Measurements from ENCODE around the gene STOML3. TPM values are rescaled to one million over a fixed set of nuclear protein-coding genes. Genes with fewer than 3 reads are reported as not detected.

STOML3 gene
- total and polyA plus RNA-seq, 2 of the 4 experiments (the other 2 are of a cell fraction): not detected

DNA sequence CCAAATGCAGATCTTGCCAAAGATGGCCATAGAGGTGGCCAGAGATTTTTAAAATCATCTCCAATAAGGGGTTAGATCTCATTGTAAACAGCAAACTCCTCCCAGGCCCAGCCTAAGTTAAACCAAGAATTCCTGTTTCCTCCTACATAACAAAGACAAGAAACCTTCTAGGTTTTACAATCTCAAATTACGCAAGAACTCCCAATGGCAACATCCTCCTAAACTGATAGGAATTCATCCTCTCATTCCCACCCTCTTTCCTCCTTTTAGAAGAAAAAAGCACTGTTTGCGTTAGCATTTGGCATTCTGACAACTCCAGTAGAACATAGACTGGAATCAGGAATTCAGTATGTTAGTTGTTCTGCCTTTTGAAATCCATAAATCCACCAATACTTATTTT, 32.7 kb upstream of the STOML3 start:
- Histone ChIP-seq H2BK5ac (ENCODE audit: low read depth, low read length, poor library complexity, severe bottlenecking) (peak overlapping the region; percentile 62), H3K27ac (ENCODE audit: insufficient read depth, low read length) (no peak overlapping the region), H4K20me1 (ENCODE audit: insufficient read depth, low read length) (no peaks in the 10 kb centered on the region), H3K36me3 (ENCODE audit: control insufficient read depth, insufficient read depth, low read length) (peaks cover 12% of the 10 kb centered on the region), H3K4me2 (ENCODE audit: low read depth, low read length) (peak overlapping the region; percentile 50; the same call in 1 of the 2 replicates), H3K14ac (replicated peaks; ENCODE audit: low read depth, low read length) (no peak overlapping the region), H3K9me1 (ENCODE audit: insufficient read depth, low read length) (no peaks in the 10 kb centered on the region; the same call in 1 of the 2 replicates), H4K8ac (ENCODE audit: low read depth in 2 of 2, low read length in 2 of 2) (no peak overlapping the region), H4K91ac (ENCODE audit: insufficient read depth, low read depth, low read length) (no peak overlapping the region), H3K9ac (ENCODE audit: low read depth, low read length) (no peak overlapping the region), H2BK120ac (ENCODE audit: low read depth, low read length) (no peak overlapping the region), H2BK20ac (ENCODE audit: low read depth, low read length) (no peak overlapping the region), H2AK5ac (ENCODE audit: low read depth, low read length) (no peak overlapping the region), H2AK9ac (replicated peaks; ENCODE audit: low read depth, low read length, poor library complexity) (no peak overlapping the region), H3K56ac (ENCODE audit: extremely low read depth, insufficient read depth, low read length) (no peak overlapping the region), H3K9me3 (ENCODE audit: control insufficient read depth, insufficient read depth, low read length) (no peaks in the 10 kb centered on the region), H4K5ac (ENCODE audit: low read depth, low read length) (no peak overlapping the region), H3K4me1 (ENCODE audit: control insufficient read depth, insufficient read depth, low read length) (peaks cover 4% of the 10 kb centered on the region), H2AFZ (replicated peaks; ENCODE audit: low read length, poor library complexity) (no peak overlapping the region), H3K23ac (ENCODE audit: low read depth, low read length) (no peak overlapping the region), H3K18ac (ENCODE audit: low read depth, low read length) (no peak overlapping the region), H3K4ac (ENCODE audit: low read depth, low read length) (no peak overlapping the region), H3K4me3 (ENCODE audit: insufficient read depth, low read depth, low read length) (no peak overlapping the region), H2BK15ac (ENCODE audit: low read depth, low read length) (no peak overlapping the region), H3K27me3 (ENCODE audit: control insufficient read depth, insufficient read depth, low read length) (no peaks in the 10 kb centered on the region), H3K79me1 (ENCODE audit: low read depth in 1 of 2, low read length in 2 of 2) (peaks cover 0 to 5% of the 10 kb centered on the region in 2 experiments; a peak in 3 of 4 replicates)
- POLR2A ChIA-PET (ENCODE audit: unreplicated experiment): no interaction called here
- DNase-seq (peak; percentile 69), ATAC-seq (ENCODE audit: low read depth) (peak; percentile 66)
- in situ Hi-C loops (cut with MboI; ENCODE audit: low sequenced_read_pairs): no loop called here
- dilution Hi-C loops (cut with HindIII; ENCODE audit: low sequenced_read_pairs, unreplicated experiment): no loop called here
- BruUV-seq (replicated peaks): no TSS peak
- WGBS, 2 experiments (ENCODE audit: extremely low coverage in 2 of 2, insufficient read length in 1 of 2): no CpG with 5 or more reads among the region's 2 CpGs
- intact Hi-C loops (cut with micrococcal nuclease): no loop called here
- CTCF ChIA-PET: interaction anchor here (1.1 kb wide), 1 partner anchor 10 kb away, joined by 6 read pairs; no protein-coding TSS in a partner anchor
- no peak for TF ChIP-seq FOS (IDR thresholded peaks at IDR 0.05; ENCODE audit: low read depth, low read length)
- TF ChIP-seq CEBPB (IDR thresholded peaks at IDR 0.05; ENCODE audit: low read depth, low read length): peak; percentile 91

Data from IMR-90 (cell line).